ES-I3 (cell line): ENCODE measurements around the gene SELENOP.
"Not testable (repeated sequence)": the region's sequence is repeated elsewhere in the genome, so short reads cannot be mapped to it uniquely, and the experiment has no call there.

Source experiments
- H3K36me3 ChIP-seq: 2 replicates; pipeline ENCODE4 v1.6.1; 2013; ENCODE audit warnings: mild to moderate bottlenecking, low read length, control low read depth, moderate library complexity; ENCODE audit not compliant: insufficient read depth
- H3K4me1 ChIP-seq: 2 replicates; pipeline ENCODE4 v1.6.1; 2013; ENCODE audit warnings: mild to moderate bottlenecking, control low read depth, low read length; ENCODE audit not compliant: insufficient read depth
- H3K9ac ChIP-seq: 2 replicates; pipeline ENCODE4 v1.6.1; 2013; ENCODE audit warnings: low read depth, mild to moderate bottlenecking, low read length, moderate library complexity
- H3K9me3 ChIP-seq: 2 replicates; pipeline ENCODE4 v1.6.1; 2013; ENCODE audit warnings: mild to moderate bottlenecking, low read length, moderate library complexity; ENCODE audit not compliant: control insufficient read depth, insufficient read depth

Gene SELENOP, protein sequence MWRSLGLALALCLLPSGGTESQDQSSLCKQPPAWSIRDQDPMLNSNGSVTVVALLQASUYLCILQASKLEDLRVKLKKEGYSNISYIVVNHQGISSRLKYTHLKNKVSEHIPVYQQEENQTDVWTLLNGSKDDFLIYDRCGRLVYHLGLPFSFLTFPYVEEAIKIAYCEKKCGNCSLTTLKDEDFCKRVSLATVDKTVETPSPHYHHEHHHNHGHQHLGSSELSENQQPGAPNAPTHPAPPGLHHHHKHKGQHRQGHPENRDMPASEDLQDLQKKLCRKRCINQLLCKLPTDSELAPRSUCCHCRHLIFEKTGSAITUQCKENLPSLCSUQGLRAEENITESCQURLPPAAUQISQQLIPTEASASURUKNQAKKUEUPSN

DNA sequence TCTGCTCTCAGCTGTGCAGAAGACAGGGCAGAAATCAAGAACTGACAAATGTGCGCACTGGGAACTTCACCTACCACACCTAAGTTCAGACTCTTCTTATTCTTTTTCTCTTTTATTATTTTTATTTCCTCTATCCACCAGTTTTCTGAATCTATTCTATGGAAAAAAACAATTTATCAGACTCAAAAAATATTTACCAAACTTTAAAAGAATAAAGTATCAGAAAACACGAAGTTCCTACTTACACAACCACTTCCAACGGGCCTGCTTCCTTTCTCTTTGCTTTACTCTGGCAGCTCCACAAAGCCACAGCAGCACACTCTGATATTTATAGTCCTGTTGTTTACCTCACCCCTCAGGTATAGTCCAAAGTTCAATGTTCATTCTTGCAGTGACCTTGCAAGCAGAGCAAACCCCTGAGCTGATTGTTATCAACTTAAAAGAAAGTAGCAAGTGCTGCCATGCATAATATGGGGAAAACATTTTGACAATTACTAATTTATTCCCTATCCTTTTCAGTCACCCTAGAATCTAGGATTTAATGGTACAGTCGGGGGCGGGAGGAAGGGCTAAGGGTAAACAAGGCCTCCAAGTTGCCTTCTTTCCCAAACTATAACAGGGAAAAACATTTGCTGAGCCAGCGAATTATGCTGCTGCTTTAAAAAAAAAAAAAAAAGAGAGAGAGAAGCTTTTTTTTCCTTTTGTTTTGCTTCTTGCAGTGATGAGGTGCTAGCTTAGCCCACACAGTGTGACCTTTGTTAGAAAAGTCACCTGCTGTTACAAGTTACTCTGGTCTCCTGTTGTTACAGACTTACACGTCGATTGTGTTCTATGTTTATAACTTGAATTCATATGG, at the start of gene SELENOP:
Gene SELENOP, minus strand, starts transcription at position 302 of the 856 bp plus-strand sequence. CDS start 3,539 bp downstream, outside the sequence.
- Histone ChIP-seq H3K9me3 (no peaks in the 10 kb centered on the region), H3K4me1 (peaks cover 14% of the 10 kb centered on the region), H3K36me3 (no peaks in the 10 kb centered on the region), H3K9ac (0 out of 2 replicates have a peak within 1 kb of the TSS, but pooled peaks have one; percentile 12)

DNA sequence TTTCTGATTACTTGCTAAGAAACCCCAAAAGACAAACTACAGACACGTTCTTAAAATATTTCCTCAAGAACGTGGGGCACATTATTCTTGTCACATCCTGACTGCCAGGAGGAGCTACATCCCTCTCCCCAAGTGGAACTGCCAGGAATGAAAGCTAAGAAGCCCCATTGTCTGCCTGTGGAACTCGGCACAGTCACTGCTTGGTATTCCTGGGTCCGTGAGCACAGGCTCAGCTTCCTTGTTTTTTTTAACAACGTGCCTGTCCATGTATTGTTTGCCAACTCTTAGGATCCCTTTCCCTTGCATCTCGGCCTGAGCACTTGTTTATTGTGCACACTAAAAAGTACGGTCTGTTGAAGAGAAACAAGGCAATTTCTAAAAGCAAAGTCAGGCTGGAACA, 47.0 kb upstream of the SELENOP start:
- H3K9ac ChIP-seq = no peak overlapping the region
- no peaks in the 10 kb centered on the region; the same call in 1 of the 2 replicates for H3K4me1 ChIP-seq
- H3K36me3 ChIP-seq = no peaks in the 10 kb centered on the region
- H3K9me3 ChIP-seq = no peaks in the 10 kb centered on the region

DNA sequence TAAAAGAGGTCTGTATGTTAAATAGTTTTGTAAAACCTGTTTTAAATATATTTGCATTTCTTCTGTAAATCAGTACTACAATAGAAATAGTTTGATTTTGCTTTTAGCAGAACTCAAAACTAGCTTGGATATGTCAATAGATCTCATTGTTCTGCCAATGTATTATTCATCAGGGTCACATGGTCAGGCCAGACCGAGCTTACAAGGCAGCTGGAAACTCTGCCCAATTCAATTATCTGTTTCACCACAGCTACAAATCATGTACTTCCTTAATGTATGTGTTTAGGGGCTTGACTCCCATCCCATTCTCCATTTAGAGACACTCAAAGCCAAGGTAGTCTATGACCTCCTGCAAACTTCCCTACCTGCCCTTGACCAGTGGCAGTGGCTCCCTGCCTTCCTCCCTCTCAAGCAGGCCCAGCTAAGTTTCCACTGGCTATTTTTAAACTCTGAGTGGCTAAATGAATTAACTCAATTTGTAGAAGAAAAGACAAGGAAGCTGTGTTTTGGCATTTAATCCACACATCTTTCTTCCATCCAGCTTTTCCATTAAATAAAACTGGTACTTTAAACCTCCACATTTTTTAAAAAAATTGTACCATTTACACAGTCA, 46.4 kb upstream of the SELENOP start:
- Histone ChIP-seq H3K9me3 (no peaks in the 10 kb centered on the region), H3K36me3 (no peaks in the 10 kb centered on the region), H3K9ac (no peak overlapping the region), H3K4me1 (no peaks in the 10 kb centered on the region; the same call in 1 of the 2 replicates)

DNA sequence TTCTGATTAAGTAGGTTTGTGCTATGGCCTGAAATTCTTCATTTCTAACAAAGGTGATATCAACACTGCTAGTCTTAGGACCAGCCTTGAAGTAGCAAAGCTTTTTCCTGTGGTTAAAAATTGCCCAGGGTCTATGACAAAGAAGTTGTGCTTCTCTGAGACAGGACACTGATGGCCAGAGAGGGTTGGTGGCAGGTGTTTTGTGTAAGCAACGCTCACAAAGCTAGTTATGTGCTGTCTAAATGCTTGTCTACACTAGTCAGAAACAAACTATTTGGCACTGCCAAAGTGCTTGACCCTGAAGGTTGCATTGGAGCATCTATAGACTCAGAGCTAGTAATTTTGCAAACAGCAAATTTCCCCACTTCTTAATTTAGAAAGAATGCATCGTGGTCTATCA, 44.1 kb upstream of the SELENOP start:
- H3K9me3 ChIP-seq = no peaks in the 10 kb centered on the region
- H3K9ac ChIP-seq = no peak overlapping the region
- H3K4me1 ChIP-seq = no peaks in the 10 kb centered on the region; the same call in 1 of the 2 replicates
- no peaks in the 10 kb centered on the region for H3K36me3 ChIP-seq

DNA sequence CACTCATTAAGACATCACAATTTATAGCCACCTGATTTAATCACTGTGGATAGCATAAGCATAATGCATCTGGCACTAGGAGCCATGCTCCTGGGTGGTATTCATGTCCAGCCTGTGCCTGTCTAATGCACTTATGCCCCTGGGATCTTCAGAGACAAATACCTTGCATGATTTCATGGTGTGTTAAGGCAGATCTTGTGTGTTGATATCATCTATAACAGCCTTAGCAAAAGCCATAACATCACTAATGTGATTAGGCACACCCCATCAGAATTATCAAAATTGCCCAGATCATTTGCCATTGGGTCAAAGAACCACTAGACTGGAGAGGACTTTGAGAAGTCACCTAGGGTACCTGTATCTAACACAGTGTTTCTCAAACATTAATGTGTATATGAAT, 43.7 kb upstream of the SELENOP start:
- no peaks in the 10 kb centered on the region for H3K36me3 ChIP-seq
- no peak overlapping the region for H3K9ac ChIP-seq
- no peaks in the 10 kb centered on the region; the same call in 1 of the 2 replicates for H3K4me1 ChIP-seq
- H3K9me3 ChIP-seq = no peaks in the 10 kb centered on the region

DNA sequence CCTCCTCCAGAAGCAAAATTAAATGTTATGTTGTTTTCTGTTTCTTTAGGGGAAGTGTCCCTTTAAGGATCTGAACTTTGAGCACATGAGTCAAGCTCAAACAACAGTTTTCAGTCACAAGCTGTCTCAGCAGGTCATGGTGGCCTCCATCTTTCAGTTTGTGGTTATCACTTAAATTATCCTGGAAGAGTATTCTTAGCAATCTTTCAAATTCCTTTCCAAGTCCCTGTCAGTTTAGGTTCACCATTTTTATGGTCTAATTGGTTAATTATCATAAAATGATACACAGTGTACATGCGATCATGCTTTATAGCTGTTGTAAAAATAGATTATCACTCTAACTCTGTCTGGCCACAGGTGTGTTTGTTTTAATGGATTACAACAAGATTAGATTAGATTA, 43.1 kb upstream of the SELENOP start:
- Histone ChIP-seq H3K36me3 (no peaks in the 10 kb centered on the region), H3K9ac (no peak overlapping the region), H3K4me1 (no peaks in the 10 kb centered on the region; the same call in 1 of the 2 replicates), H3K9me3 (no peaks in the 10 kb centered on the region)

DNA sequence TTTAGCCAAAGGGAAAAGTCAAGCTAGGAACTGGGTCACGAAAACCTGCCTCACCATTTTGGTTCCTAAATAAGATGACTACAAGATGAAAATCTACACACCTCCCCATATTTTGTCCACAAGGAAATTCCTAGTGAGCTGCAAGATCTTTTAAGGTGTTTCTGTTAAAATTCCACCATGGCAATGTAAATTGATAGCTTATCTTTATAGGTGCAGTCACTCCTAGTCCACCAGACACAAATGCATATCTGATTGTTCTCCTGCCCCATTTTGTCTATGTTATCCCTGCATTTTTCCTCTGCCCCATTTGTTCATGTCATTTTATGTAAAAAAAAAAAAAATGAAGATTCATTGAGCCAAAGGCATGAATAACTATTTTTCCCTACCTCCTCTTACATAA, 41.1 kb upstream of the SELENOP start:
- Histone ChIP-seq H3K4me1 (no peaks in the 10 kb centered on the region), H3K36me3 (no peaks in the 10 kb centered on the region), H3K9ac (no peak overlapping the region), H3K9me3 (no peaks in the 10 kb centered on the region)

DNA sequence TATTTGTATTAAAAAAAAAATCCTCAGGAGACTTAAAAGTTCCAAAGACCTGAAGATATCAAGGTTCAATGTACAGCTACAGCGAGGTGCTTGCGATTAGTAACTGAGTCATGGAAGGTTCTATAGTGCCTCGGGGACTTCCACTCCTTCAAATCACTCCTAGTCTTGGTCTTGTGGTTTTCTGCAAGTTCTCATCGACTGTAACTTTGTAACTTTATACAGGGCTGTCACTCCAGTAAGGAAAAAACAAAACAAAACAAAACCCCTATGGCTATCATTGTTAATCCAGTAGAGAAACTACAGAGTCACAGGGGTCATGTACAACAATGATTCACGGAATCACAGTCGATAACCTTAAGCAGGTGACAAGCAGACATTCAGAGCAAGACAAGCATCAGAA, 39.8 kb upstream of the SELENOP start:
- Histone ChIP-seq H3K36me3 (no peaks in the 10 kb centered on the region), H3K4me1 (no peaks in the 10 kb centered on the region), H3K9ac (no peak overlapping the region), H3K9me3 (no peaks in the 10 kb centered on the region)

DNA sequence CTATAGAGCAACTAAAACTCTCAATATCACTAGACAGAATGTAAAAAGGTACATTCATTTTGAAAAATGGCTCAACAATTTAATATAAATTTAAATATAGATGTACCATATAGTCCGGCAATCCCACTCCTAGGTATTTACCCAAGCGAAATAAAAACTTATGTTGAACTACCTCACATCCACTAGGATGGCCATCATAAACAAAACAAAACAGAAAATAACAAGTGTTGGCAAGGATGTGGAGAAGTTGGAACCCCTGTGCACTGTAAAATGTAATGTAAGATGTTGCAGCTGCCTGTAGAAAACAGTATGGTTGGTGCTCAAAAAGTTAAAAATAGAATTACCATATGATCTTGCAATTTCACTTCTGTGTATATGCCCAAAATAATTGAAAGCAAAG, 36.9 kb upstream of the SELENOP start:
- Histone ChIP-seq H3K9ac (no peak overlapping the region), H3K36me3 (no peaks in the 10 kb centered on the region), H3K9me3 (no peaks in the 10 kb centered on the region), H3K4me1 (no peaks in the 10 kb centered on the region)

DNA sequence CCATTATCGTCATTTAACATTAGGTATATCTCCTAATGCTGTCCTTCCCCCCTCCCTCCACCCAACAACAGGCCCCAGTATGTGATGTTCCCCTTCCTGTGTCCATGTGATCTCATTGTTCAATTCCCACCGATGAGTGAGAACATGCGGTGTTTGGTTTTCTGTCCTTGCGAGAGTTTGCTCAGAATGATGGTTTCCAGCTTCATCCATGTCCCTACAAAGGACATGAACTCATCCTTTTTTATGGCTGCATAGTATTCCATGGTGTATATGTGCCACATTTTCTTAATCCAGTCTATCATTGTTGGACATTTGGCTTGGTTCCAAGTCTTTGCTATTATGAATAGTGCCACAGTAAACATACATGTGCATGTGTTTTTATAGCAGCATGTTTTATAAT, 32.7 kb upstream of the SELENOP start:
- not testable (repeated sequence) for H3K36me3 ChIP-seq, H3K9ac ChIP-seq, H3K4me1 ChIP-seq

DNA sequence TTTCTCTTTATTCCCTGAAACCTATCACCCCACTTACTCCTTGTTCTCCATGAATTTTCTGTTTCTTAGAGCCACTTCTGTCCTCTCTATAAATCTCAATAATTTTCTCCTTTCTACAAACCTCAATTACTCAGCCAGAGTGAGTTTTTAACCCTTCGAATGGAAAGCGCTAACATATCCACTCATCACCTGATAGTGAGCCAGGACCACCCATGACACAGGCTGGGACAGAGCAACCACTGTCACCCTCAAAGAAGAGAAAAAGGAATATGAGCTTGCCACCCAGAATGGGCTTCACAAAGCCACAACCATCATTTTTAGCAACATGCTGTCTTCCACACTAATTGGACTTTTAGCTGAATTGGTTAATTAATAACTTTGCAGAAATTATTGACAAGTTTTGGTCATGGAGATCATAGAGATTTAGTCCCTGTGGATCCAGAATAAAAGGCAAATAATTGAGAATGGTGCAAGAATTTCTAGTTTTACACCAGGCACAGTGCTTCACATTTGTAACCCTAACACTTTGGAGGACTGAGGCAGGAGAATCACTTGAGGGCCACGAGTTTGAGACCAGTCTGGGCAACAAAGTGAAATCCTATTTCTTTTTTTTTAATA, 32.1 kb upstream of the SELENOP start:
- no peaks in the 10 kb centered on the region for H3K4me1 ChIP-seq
- H3K36me3 ChIP-seq = no peaks in the 10 kb centered on the region
- no peaks in the 10 kb centered on the region for H3K9me3 ChIP-seq
- no peak overlapping the region for H3K9ac ChIP-seq

More for the DNA sequence above, 32.7 kb upstream of the SELENOP start:
- H3K9me3 ChIP-seq = not testable (repeated sequence)

DNA sequence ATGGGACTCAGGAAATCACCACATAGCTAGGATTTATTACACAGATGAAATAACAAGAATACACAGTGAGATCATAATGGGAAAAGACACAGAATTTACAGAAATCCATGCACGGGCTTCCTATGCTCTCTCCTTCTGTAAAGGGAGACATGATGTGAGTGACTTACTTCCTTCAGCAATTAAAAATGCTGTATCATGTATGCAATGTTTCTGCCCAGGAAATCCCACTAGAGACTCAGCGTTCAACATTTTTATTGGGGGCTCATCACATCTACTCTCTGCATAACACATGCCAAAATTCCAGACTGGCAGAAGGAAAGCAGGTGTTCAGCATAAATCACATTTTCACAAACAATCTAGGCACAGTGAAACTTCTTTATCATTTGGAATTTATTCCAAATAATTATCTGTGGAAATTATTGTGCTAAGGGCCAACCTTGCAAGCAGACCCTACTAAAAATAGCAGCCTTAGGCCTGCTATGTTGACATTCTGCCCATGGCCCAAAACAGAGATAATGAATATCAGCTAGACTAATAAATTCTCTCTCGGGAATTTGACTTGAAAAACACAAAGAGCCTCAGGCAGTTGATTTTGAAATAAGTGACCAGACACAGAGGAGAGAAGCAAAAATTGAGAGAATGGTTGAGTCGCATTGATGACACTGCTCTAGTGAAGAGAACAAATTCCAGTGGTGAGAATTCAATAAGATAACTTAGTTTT, 31.4 kb upstream of the SELENOP start:
- Histone ChIP-seq H3K9me3 (no peaks in the 10 kb centered on the region), H3K36me3 (no peaks in the 10 kb centered on the region), H3K4me1 (no peaks in the 10 kb centered on the region), H3K9ac (no peak overlapping the region)

DNA sequence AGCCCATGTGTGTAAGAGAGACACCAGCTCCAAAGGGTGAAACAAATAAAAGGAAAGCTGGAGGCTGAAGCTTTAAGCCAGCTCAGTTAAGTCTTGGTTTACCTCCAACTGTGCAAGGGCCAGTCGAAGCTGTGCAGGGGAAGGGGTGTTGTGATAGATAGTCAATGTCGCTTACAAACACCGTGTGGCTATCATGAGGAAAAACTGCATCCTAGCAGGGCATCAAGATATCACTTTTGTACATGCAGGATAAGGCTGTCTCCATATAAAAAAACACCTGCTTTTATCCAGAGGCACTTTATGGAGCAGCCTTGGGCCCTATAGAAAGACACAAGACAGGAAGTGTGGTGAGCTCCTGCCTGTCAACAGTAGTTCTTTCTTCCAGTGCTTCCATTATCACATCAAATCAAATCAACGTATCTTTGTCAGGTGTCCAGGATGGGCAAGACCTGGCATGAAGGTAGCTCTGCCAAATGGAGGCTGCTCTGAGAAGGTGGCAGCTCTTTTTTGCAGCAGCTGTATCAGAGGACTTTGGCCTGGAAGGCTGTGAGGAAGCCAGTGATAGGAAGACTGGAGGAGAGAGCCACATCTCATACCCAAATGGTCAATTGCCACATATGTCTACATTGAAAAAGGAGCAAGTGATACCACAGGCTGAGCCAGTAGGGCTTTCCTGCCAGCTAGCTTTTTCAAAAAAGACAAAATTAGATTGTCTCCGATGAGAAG, 29.3 kb upstream of the SELENOP start:
- Histone ChIP-seq H3K9ac (no peak overlapping the region), H3K36me3 (no peaks in the 10 kb centered on the region), H3K4me1 (no peaks in the 10 kb centered on the region)

More for the DNA sequence above, 29.3 kb upstream of the SELENOP start:
- H3K9me3 ChIP-seq = no peaks in the 10 kb centered on the region
